Measurements from ENCODE around the gene PCDHA9.
"Not testable (repeated sequence)": the region's sequence is repeated elsewhere in the genome, so short reads cannot be mapped to it uniquely, and the experiment has no call there.

PCDHA9 gene

GRCh38 chr5:140848139-140849102 lies at the start of gene PCDHA9:
Gene PCDHA9 (plus strand): TSS chr5:140848382. CDS start chr5:140848496, 114 bp downstream.
- not testable (repeated sequence) for DNase-seq (ENCODE audit: low read depth, low spot score); H3K27ac ChIP-seq

DNA sequence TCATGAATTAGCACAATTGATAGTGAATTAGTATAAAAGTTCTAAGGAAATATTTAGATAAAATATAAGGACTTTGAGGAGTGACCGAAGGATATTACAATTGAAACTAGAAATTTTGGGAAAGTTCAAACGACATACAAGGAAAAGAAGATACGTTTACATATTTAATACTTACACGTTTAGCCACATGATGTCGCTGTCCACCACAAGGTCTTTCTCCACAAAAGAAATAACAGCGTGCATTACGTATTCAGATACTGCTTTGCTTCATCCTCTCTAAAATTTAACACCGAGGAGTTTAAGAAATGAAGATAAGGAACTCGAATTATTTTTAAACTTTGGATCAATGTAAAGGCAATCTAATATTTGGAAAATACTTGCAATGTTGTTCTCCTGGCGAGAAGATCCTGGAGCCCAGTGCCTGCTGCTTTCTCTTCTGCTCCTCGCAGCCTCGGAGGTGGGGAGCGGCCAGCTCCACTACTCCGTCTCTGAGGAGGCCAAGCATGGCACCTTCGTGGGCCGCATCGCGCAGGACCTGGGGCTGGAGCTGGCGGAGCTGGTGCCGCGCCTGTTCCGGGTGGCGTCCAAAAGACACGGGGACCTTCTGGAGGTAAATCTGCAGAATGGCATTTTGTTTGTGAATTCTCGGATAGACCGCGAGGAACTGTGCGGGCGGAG lies 47.2 kb upstream of the PCDHA9 start, which contains the start of gene PCDHA3:
TSS of gene PCDHA3 (plus strand) at position 242 of the 678 bp plus-strand sequence.
- no peak within 1 kb of the TSS for H3K27ac ChIP-seq
- DNase-seq (ENCODE audit: low read depth, low spot score): no peak

GRCh38 chr5:140801494-140801841 lies 46.7 kb upstream of the PCDHA9 start:
- no peak overlapping the region for H3K27ac ChIP-seq
- no peak for DNase-seq (ENCODE audit: low read depth, low spot score)

GRCh38 chr5:140802381-140802780 lies 45.8 kb upstream of the PCDHA9 start:
- not testable (repeated sequence) for DNase-seq (ENCODE audit: low read depth, low spot score)

GRCh38 chr5:140802781-140803271 lies 45.4 kb upstream of the PCDHA9 start:
- no peak overlapping the region for H3K27ac ChIP-seq
- no peak for DNase-seq (ENCODE audit: low read depth, low spot score)

More at GRCh38 chr5:140802381-140802780, 45.8 kb upstream of the PCDHA9 start:
- H3K27ac ChIP-seq: not testable (repeated sequence)

GRCh38 chr5:140806834-140807775 lies 41.1 kb upstream of the PCDHA9 start, which contains the start of gene PCDHA4:
Gene PCDHA4 (plus strand): TSS chr5:140807068.
- no peak within 1 kb of the TSS for H3K27ac ChIP-seq
- DNase-seq (ENCODE audit: low read depth, low spot score): no peak

- not testable (repeated sequence) for DNase-seq (ENCODE audit: low read depth, low spot score); H3K27ac ChIP-seq
Measured at GRCh38 chr5:140808241-140808888, 39.8 kb upstream of the PCDHA9 start.

DNA sequence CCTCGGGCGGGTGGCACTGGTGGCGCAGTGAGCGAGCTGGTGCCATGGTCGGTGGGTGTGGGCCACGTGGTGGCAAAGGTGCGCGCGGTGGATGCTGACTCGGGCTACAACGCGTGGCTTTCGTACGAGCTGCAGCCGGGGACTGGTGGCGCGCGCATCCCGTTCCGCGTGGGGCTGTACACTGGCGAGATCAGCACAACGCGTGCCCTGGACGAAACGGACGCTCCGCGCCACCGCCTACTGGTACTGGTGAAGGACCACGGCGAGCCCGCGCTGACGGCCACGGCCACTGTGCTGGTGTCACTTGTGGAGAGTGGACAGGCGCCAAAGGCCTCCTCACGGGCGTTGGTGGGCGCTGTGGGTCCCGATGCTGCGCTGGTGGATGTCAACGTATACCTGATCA lies 39.3 kb upstream of the PCDHA9 start:
- no peak overlapping the region for H3K27ac ChIP-seq

DNA sequence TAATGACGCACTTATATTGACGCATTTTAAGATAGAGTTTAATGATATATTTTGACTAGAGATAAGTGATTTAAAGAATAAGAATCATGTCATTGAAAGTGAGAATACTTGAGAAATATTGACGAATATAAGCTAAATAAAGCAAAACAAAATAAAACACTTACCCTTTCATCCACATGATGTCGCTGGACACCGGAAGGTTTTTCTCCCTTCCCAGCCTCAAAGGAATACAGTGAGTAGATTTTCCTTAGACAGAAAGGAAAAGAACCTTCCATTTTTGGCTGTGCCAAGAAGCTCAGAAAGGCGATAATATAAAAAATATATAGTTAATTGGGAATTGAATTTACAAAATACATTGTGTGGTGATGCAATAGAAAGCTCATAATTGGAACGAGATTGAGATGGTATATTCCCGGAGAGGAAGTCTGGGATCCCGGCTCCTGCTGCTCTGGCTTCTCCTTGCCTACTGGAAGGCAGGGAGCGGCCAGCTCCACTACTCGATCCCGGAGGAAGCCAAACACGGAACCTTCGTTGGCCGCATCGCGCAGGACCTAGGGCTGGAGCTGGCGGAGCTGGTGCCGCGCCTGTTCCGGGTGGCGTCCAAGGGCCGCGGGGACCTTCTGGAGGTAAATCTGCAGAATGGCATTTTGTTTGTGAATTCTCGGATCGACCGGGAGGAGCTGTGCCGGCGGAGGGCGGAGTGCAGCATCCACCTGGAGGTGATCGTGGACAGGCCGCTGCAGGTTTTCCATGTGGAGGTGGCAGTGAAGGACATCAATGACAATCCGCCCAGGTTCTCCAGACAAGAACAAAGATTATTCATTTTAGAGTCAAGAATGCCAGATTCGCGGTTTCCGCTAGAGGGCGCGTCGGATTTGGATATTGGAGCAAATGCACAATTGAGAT lies 26.6 kb upstream of the PCDHA9 start, which contains the start of gene PCDHA5:
TSS of gene PCDHA5 (plus strand) at position 239 of the 906 bp plus-strand sequence.
- no peak within 1 kb of the TSS for H3K27ac ChIP-seq
- no peak for DNase-seq (ENCODE audit: low read depth, low spot score)

More for the DNA sequence above, 39.3 kb upstream of the PCDHA9 start:
- no peak for DNase-seq (ENCODE audit: low read depth, low spot score)

DNA sequence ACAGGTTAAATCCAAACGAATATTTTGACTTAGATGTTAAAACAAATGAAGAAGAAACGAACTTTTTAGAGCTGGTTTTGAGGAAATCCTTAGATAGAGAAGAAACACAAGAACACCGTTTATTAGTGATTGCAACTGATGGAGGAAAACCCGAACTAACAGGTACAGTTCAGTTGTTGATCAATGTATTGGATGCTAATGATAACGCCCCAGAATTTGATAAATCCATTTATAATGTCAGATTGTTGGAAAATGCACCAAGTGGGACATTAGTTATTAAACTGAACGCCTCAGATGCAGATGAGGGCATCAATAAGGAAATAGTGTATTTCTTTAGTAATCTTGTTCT lies 25.9 kb upstream of the PCDHA9 start:
- no peak overlapping the region for H3K27ac ChIP-seq
- DNase-seq (ENCODE audit: low read depth, low spot score): no peak

GRCh38 chr5:140822969-140823368 lies 25.2 kb upstream of the PCDHA9 start:
- not testable (repeated sequence) for H3K27ac ChIP-seq; DNase-seq (ENCODE audit: low read depth, low spot score)

DNA sequence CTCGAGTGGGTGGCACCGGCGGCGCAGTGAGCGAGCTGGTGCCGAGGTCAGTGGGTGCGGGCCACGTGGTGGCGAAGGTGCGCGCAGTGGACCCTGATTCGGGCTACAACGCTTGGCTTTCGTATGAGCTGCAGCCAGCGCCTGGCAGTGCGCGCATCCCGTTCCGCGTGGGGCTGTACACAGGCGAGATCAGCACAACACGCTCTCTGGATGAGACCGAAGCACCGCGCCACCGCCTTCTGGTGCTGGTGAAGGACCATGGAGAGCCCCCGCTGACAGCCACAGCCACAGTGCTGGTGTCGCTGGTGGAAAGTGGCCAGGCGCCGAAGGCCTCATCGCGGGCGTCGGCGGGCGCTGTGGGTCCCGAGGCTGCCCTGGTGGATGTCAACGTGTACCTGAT lies 24.7 kb upstream of the PCDHA9 start:
- no peak for DNase-seq (ENCODE audit: low read depth, low spot score)
- H3K27ac ChIP-seq: no peak overlapping the region

- no peak for DNase-seq (ENCODE audit: low read depth, low spot score)
- H3K27ac ChIP-seq: no peak within 1 kb of the TSS
Measured at GRCh38 chr5:140827704-140828361, 20.3 kb upstream of the PCDHA9 start, which contains the start of gene PCDHA6. Gene PCDHA6 (plus strand): TSS chr5:140827960. CDS start chr5:140828092, 132 bp downstream.

DNA sequence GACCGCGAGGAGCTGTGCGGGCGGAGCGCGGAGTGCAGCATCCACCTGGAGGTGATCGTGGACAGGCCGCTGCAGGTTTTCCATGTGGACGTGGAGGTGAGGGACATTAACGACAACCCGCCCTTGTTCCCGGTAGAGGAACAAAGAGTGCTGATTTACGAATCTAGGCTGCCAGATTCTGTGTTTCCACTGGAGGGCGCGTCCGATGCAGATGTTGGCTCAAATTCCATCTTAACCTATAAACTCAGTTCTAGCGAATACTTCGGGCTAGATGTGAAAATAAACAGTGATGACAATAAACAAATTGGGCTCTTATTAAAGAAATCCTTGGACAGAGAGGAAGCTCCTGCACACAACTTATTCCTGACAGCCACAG lies 19.8 kb upstream of the PCDHA9 start:
- no peak for DNase-seq (ENCODE audit: low read depth, low spot score)
- no peak overlapping the region for H3K27ac ChIP-seq

DNA sequence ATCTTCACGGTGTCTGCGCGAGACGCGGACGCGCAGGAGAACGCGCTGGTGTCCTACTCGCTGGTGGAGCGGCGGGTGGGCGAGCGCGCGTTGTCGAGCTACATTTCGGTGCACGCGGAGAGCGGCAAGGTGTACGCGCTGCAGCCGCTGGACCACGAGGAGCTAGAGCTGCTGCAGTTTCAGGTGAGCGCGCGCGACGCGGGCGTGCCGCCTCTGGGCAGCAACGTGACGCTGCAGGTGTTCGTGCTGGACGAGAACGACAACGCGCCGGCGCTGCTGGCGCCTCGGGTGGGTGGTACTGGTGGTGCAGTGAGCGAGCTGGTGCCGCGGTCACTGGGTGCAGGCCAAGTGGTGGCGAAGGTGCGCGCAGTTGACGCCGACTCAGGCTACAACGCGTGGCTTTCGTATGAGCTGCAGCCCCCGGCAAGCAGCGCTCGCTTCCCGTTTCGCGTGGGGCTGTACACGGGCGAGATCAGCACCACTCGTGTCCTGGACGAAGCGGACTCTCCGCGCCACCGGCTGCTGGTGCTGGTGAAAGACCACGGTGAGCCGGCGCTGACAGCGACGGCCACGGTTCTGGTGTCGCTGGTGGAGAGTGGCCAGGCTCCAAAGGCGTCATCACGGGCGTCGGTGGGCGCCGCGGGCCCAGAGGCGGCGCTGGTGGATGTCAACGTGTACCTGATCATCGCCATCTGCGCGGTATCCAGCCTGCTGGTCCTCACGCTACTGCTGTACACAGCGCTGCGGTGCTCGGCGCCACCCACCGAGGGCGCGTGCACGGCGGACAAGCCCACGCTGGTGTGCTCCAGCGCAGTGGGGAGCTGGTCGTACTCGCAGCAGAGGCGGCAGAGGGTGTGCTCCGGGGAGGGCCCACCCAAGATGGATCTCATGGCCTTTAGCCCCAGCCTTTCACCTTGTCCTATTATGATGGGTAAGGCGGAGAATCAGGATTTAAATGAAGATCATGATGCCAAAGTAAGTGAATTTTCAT lies 18.4 kb upstream of the PCDHA9 start:
- DNase-seq (ENCODE audit: low read depth, low spot score); H3K27ac ChIP-seq: not testable (repeated sequence)

DNA sequence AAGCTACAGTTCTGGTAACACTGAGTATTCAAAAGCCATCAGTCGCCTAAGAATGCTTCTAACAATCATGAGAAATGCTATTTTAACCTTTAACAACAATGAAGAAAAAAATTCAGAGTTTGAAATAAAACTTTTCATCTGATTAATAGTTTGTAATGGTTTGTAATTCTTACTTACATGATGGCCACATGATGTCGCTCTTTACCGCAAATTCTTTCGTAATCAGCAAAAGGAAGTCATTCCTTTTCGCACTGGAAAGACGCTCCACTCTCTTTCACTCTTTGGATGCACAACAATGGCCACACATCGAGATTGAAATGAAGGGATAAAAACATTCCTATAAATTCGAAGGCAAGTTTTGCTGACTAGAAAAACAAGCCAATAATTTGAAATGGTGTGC lies 14.2 kb upstream of the PCDHA9 start, which contains the start of gene PCDHA7:
TSS of gene PCDHA7 (plus strand) at position 277 of the 400 bp plus-strand sequence. CDS start at position 392, 115 bp downstream.
- no peak within 1 kb of the TSS for H3K27ac ChIP-seq
- DNase-seq (ENCODE audit: low read depth, low spot score): no peak

Measured in epithelial cell of prostate (primary cell).